Spleen (tissue), 7 donors: Measurements from ENCODE around the gene CTSZ.

Experiments used
- POLR2A ChIP-seq, 3 donors: fragments of 450-650 bp; IDR thresholded peaks; one replicate each; pipeline ENCODE4 v1.5.1; 2017; ENCODE audit warnings: antibody characterized with exemption in 3 of 3, mild to moderate bottlenecking in 1 of 3
- POLR2AphosphoS5 ChIP-seq, 3 donors: sonication (generic); formaldehyde crosslinking; IDR thresholded peaks; one replicate each; pipeline ENCODE4 v1.5.1; 2017; ENCODE audit warnings: antibody characterized with exemption in 3 of 3
- TF ChIP-seq, protein P1 (sequence below), 11 experiments: fragments of 200-600 bp in 7 of 11; fragments of 450-650 bp in 4 of 11; sonication (generic) in 4 of 11; IDR thresholded peaks in 8 of 11; conservative IDR thresholded peaks in 3 of 11; 1 replicate in 7 of 11; 2 replicates in 4 of 11; pipeline versions ENCODE4 v1.4.0 to v1.8.0; 2016 to 2021; ENCODE audit warnings: antibody characterized with exemption in 11 of 11, inconsistent platforms in 4 of 11, mild to moderate bottlenecking in 1 of 11
- donor health status: DM: no; HTN: no; CAD: no; lungs with moderate emphysema.
- donor health status: DM: no; HTN: no; CAD: no.
- donor health status: DM: no; HTN: no; CAD: no.

GRCh38 chr20:59023616-59024015 is 16.6 kb upstream of the CTSZ start:
- TF ChIP-seq, protein P1, sequence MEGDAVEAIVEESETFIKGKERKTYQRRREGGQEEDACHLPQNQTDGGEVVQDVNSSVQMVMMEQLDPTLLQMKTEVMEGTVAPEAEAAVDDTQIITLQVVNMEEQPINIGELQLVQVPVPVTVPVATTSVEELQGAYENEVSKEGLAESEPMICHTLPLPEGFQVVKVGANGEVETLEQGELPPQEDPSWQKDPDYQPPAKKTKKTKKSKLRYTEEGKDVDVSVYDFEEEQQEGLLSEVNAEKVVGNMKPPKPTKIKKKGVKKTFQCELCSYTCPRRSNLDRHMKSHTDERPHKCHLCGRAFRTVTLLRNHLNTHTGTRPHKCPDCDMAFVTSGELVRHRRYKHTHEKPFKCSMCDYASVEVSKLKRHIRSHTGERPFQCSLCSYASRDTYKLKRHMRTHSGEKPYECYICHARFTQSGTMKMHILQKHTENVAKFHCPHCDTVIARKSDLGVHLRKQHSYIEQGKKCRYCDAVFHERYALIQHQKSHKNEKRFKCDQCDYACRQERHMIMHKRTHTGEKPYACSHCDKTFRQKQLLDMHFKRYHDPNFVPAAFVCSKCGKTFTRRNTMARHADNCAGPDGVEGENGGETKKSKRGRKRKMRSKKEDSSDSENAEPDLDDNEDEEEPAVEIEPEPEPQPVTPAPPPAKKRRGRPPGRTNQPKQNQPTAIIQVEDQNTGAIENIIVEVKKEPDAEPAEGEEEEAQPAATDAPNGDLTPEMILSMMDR (IDR thresholded peaks at IDR 0.05 in 8 of 11, conservative IDR thresholded peaks at IDR 0.05 in 3 of 11), result no peak
- no peak for TF ChIP-seq POLR2A (IDR thresholded peaks at IDR 0.05)
- no peak for TF ChIP-seq POLR2AphosphoS5 (IDR thresholded peaks at IDR 0.05)
